GM18868 (cell line): ENCODE measurements around the gene GALNT8.
A peak's percentile ranks its signal among the peaks of the same experiment; 100 is the strongest.

Source experiments
- ATAC-seq: cut with Tn5 transposase; IDR thresholded peaks from one replicate; pipeline ENCODE4 v1.9.1; 2021; ENCODE audit warnings: mild to moderate bottlenecking, moderate library complexity; ENCODE audit not compliant: unreplicated experiment

GALNT8 gene

DNA sequence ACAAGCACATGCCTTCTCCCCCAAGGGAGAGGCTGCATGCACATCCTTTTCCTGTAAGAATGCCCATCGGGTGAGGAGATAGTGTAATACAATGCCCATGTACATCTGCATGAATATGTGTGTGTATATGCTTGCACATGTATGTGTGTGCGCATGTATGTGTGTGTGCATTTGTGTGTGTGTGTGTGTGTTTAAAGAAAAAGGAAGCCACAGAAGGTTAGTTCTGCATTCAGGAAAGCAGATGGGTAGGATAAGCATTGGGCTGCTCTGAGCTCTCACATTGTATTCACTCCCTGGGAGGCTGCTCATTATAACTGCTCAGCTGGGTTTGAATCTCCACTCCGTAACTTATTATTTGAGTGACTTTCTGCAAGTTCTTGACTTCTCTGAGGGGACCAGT, 74.3 kb downstream of the GALNT8 start:
- no peak for ATAC-seq

DNA sequence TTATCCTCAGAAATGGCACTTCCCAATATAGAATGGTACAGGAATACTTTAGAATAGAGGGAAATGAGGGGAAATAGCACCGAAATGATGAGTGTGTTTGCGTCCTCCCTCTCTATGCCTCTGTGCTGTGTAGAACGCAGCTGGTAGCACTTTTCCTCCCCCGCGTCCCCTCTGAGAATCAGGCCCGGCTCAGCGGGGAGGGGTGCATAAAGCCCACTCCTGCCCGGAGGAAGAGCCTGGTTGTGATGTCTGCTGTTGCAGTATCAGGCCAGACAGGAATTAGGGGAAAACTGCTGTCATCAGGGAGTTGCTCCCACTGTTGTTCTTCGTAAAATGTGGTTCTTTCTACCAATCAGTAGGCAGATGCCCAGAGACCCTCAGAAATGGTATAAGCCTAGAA, 76.0 kb downstream of the GALNT8 start:
- ATAC-seq = no peak

DNA sequence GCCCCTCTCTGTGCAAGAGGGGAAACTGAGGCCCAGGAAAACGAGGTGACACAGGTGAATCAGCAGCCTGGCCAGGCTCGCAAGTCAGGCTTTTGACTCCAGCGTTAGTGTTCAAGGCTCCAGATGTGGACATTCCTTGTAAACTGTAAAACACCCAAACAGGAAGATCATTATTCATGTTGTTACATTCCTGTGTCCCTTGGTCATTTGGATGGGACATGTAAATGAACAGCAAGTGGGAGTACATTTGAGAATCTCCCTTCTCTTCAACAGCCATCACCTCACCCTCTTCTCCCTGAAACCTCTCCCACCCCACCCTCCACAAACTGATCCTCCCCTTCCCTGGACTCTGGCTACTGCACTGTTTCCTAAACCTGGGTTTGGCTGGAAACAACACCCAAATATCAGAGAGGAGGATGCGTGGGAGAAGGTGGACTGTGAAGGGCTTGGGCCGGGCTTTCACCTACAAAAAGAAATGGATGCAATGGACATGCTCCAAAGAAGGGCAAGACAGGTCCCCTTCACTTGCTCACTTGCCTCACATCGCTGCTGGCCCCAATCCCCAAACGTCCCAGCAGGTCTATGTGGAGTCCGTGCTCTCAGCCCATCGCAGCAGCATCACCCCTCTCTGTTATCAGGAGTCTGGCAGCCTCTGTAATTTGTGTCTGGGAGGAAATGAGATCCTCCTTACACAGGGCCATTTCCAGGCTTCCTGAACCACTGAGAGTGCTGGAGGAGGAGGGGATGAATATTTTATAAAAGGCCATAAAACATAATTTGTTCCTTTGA, 76.7 kb downstream of the GALNT8 start:
- no peak for ATAC-seq

DNA sequence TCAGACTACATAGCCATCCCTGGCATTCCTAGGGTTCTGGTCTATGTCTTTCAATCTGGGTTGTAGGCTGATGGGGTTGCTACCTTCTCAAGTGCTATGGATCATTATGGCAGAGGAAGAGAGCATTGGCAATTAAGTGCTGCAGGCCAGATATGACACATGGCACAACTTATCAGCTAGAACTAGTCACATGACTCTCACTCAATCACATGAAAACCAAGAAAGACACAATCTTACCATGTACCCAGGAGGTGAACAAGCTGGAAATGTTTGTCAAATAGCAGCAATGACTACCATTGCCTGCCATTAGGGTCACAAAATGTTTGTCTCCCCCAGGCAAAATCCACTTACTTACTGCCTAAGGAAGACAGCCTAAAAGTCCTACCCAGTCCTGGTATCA, 80.4 kb downstream of the GALNT8 start:
- ATAC-seq = no peak

DNA sequence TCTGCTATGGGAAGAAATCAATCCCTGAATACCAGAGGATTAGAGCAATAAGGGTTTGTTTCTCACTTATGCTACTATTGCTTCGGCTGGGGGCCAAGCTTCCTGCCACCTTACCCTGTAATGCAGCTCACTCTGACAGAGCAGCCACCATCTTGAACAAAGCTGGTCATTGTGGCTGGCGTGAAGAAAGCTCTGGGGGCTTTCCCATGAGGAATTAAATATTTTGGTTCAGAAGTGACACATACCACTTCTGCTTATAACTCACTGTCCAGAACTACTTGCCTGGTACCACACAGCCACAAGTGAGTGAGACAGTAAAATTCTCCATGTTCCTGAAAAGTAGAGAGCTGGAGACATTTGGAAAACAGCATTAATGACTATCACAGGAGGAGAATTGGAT, 82.6 kb downstream of the GALNT8 start:
- no peak for ATAC-seq

DNA sequence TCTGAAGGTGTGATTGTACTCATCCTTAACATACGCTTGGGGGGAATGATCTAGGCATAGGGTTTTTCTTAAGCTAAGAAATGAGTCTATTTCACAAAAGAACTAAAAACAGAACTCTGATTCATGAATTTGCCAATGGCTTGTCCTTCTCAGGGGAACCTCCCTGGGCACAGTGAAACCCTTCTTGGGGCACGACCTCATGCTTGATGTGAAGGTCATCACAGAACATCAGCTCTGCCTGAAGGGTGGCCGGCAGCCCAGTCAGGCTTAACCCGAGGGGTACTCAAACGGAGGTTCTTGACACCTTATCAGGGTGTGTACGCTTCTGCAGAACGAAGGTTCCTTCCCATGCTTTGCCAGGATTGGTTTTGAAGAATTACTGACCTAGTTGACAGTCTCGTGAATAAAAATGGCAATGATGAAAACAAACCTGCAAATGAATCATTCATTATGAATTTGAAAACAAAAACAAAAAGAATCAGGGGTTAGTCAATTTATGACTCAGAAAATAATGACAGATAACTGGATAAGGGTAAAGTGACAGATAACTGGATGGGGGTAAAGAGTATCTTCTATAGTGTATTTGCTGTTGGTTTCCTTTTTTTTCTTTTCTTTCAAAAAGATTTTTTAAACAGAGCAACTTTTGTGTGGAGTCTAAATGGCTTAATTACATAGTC, 86.4 kb downstream of the GALNT8 start:
- no peak for ATAC-seq

DNA sequence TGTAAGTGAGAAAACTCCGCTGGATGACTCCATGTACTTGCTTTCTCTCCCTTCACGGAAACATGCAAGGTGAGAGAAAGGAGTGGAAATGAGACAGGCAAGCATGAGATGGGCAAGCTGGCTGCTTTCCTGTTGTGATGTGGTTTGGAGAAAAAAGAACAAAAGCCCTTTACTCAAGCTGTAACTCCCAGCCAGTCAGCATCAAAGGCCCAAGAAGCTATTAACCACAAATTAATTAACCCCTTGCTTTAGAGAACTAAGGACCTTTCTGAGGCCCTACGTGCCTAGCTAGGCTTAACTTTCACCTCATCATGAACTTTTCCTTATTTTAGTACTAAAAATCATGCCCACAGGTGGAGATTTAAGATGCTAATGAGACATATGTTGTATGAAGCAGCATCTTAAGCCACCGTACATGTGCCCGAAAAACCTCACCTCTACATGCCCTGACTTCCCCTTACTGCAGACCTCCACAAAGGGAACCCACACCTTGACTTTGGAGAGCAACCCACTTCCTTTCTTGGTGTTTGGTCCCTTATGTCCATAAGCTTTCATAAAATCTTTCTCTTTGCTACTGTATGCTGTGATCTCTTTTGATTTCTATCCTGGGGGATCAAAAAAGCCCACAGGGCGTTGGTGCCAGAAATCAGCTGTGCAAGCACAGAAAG, 87.0 kb downstream of the GALNT8 start:
- ATAC-seq = no peak

DNA sequence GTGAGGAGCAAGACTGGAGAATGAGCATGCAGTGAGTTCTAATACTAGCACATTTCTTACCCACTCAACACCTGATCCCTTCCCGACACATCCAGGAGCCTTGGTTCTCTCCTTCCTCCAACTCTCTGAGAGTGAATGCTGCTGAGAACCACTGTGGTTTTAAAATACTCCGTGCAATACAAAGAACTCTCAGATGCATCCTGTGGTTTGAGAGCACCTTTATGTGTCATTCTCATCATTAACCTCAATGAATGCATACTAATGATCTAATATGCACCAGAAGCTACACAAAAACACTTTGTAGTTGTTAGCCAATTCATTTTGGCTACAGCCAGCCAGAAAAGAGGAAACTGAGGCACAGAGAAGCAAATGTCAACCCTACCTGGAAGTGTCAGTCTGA, 87.6 kb downstream of the GALNT8 start:
- ATAC-seq = no peak

DNA sequence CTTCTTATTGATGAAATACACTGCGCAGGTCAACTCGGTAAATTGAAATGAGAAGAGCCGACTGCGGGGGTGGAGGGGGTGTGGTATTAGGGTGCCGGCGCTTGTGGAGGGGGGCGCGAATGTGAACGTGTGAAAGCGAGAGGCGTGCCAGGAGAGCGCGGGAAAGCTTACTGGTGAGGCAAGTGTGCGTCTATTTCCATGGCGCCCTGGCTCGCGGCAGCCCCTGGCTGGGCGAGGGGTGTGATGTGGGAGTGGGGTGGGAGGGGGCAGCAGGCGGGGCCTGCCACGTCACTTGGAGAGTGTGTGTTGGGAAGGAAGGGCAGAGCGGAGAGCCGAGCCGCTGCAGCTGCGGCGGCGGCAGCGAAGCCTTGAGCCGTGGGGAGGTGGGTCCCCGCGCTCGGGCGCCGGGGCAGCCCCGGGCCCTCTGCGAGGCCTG, 88.8 kb downstream of the GALNT8 start:
- ATAC-seq = no peak

DNA sequence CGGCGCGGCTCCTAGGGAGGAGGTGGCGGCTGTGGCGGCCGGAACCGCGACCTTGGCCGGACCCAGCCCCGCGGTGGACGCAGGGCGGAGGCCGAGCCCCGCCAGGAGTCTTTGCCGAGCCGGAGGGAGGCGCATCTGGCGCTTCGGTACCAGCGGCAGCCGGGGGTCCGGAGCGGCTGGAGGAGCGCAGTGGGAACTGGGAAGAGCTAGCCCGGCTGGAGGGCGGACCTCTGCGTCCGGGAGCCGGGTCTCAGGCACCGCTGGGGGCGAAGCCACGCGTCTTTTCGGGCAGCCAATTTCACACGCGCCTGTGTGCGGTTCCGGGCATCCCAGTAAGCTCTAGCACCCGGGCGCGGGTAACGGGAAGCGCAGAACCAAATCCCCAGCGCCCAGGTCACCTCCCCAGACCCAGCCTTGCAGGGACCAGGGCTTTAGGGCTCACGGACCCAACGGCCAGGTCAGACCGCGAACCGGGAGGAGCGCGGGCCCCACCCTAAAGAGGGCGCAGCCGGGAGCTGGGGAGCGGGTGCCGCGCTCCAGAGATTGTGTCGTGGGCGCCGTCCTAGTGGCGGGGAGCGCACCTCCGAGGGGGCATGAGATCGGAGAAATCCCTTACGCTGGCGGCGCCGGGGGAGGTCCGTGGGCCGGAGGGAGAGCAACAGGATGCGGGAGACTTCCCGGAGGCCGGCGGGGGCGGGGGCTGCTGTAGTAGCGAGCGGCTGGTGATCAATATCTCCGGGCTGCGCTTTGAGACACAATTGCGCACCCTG, 89.4 kb downstream of the GALNT8 start:
- ATAC-seq = no peak

DNA sequence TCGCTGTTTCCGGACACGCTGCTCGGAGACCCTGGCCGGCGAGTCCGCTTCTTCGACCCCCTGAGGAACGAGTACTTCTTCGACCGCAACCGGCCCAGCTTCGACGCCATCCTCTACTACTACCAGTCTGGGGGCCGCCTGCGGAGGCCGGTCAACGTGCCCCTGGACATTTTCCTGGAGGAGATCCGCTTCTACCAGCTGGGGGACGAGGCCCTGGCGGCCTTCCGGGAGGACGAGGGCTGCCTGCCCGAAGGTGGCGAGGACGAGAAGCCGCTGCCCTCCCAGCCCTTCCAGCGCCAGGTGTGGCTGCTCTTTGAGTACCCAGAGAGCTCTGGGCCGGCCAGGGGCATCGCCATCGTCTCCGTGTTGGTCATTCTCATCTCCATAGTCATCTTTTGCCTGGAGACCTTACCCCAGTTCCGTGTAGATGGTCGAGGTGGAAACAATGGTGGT, 90.0 kb downstream of the GALNT8 start:
- no peak for ATAC-seq

DNA sequence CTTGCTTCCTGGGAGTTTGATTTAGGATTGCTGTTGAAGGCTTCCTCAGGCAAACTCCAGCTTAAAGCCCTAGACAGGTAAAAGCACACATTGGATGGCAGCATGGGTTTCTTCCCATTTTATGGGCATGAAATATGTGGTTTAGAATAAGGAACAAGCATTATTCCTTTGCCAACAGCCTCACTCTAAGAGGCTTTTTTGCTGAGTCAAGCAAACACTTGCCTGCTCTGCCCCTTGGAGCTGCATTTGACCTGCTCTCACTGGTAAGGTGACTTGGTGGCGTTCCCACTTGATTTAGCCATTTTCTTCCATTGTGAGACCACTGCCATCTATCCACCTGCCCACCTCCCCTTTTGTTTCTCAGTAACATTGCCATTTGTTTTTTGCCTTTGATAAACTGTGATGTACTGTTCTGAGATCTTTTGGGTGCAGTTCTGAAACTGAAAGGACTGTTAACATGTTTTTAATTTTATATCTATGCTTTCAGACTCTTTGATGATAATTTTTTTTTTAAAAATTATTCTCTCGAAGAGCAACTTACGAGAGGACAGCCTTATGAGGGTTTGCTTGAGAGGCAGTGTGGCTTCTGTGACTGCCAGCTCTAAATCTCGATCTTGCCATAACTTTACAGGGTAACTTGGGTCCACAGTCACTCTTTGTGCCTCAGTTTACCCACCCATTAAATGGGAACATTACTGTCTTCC, 92.6 kb downstream of the GALNT8 start:
- no peak for ATAC-seq

DNA sequence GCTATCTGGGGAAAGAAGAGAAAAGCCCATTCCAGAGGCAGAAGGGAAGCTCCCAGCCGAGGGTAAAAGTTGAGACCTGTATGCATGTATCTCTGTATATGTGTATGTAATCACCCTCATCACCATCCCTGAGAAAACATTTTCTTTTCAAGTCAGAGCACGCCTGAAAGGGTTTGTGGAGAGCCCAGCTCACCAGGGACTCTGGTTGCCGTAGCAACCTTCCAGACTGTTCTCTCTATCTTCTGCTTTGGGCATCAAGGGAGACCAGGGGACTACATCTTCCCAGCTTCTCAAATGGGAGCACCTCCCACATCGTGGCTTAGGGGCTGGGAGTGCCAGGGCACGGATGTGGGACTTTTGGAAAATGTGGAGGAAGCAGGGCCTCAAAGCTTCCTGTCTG, 93.5 kb downstream of the GALNT8 start:
- no peak for ATAC-seq

DNA sequence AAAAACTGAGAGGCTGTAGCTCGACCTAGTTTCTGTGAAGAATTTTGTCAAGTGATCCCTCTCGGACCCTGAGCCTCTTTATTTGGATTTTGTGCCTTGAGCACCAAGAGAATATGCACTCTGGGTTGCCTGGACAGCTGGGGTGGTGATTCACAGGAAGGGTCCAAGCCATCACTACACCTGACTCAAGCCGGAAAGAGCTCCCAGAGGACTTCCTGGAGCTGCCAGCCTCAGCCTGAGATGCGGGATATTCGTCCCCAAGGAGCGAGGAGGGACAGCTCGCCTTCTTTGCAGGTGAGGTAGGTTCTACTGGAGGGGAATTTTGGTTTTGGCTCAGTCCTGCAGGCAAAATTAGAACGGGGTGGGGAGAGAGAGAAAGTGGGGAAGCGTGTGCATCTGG, 94.3 kb downstream of the GALNT8 start:
- no peak for ATAC-seq

DNA sequence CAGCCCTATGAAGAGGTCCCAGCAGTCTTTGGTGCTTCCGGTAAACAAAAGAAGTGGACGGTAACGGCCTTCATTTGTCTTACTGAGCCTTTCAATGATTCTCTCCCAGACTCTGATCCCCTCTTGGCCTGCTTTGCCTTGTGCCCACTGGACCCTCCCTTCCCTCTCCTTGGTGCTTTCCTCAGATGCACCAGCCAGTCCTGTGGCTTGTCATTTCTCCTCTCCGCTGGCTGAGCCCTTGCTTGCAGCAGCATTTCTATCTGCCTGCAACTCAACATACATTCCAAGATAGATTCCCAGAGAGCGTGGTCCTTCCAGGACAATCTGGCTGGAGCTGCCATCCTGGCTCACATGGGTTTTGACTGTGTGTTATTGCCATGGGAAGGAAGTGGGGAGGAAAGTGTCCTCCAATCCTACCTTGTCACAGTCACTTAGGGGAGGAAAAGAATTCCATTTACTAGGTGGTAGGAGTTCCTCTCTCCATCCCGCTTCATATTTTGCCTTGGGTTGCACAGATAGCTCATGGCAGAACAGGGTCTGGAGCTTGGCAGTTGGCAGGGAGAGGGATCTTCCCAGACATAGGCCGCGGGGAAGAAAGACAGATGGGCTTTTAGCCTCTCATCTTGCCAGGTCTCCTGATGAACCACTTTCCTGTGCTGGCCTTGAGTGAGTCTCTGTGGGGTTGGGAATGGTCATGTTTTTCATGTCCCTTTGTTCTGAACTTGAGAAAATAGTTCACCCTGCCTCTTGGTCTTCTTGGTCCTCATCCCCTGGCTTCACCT, 96.7 kb downstream of the GALNT8 start:
- no peak for ATAC-seq

DNA sequence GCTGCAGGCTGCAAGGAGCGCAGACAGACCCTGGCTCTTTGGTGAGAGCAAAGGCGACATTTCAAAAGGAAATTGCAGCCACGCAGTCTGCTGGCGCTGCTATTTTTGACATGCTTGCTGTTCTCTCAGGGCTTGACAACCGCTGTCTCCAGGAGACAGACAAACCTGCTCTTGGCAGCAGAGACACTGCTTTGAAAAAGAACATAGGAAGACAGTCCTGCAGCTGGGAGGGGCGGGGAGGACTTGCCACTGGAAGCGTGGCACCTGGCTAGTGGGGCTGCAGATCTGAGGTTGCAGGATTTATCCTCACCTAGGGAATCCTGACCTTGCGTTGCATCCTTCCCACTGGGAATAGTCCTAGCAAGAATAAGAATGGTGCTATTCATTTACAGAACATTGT, 97.7 kb downstream of the GALNT8 start:
- ATAC-seq = no peak

DNA sequence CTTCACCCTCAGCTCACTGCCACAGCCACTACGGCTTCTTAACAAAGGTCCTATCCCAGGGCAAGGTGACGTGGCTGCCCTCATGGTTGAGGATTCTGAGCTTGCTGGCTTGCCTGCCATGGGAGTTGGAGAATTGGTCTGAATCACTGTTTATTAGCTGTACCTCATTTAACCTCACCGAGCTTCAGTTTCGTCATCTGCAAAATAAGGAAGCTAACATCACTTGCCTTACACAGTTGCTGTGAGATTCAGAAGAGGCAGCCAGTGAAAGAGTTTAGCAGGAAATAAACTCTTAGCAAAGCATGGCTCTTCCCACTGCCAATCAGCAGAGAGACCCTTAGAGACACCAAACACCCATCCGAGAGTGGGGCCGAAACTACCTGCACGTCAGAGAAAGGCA, 99.5 kb downstream of the GALNT8 start:
- ATAC-seq = peak; percentile 77

DNA sequence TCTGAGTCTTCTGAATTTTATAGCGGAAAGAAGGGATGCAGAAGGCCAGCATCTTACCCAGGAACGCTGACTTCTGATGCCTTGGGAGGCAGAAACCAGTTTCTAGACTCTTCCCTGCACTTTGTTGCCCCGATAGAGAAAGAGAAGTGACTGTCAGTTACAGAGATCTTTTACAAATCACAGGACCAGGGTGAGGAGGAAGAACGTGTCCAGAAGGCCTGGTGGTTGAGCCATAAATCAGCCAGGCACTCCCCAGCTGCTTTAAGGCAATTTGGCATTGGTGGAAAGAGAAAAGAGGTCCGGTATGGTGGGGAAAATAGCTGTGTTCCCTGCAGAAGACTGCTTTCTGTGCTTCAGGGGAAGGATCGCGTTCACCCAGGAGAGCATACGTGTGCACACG, 100.8 kb downstream of the GALNT8 start:
- ATAC-seq = no peak
